Endothelial cell of umbilical vein (primary cell): ENCODE data around the gene LCA5L.

Experiments used
- CTCF ChIP-seq, 2 donors: IDR thresholded peaks; 1 replicate in 1 of 2; 2 replicates in 1 of 2; pipeline ENCODE4 v1.5.1; 2011; ENCODE audit warnings: low read length in 2 of 2, mild to moderate bottlenecking in 2 of 2, moderate library complexity in 2 of 2, control low read depth in 1 of 2, inconsistent platforms in 1 of 2, low read depth in 1 of 2; ENCODE audit not compliant: insufficient read depth in 1 of 2; ENCODE audit errors: extremely low read depth in 1 of 2
- EZH2 ChIP-seq: IDR thresholded peaks from 2 replicates; pipeline ENCODE4 v1.6.1; 2012; ENCODE audit warnings: borderline replicate concordance, low read depth, mild to moderate bottlenecking, moderate library complexity, low read length, inconsistent platforms; ENCODE audit not compliant: severe bottlenecking
- FOS ChIP-seq: IDR thresholded peaks from 2 replicates; pipeline ENCODE4 v1.6.1; 2011; ENCODE audit warnings: mild to moderate bottlenecking, low read length, moderate library complexity, borderline replicate concordance; ENCODE audit not compliant: insufficient read depth
- GATA2 ChIP-seq: IDR thresholded peaks from 2 replicates; pipeline ENCODE4 v1.7.0; 2011; ENCODE audit warnings: low read depth, mild to moderate bottlenecking, moderate library complexity, mixed read lengths, low read length; ENCODE audit not compliant: insufficient read length, insufficient read depth
- JUN ChIP-seq: IDR thresholded peaks from 2 replicates; pipeline ENCODE4 v1.6.1; 2011; ENCODE audit warnings: borderline replicate concordance, low read depth; ENCODE audit not compliant: insufficient read length, insufficient read depth
- MAX ChIP-seq: IDR thresholded peaks from 2 replicates; pipeline ENCODE4 v1.6.1; 2011; ENCODE audit not compliant: insufficient read depth, insufficient read length
- MYC ChIP-seq: IDR thresholded peaks from one replicate; pipeline ENCODE4 v1.6.1; 2011; ENCODE audit warnings: mild to moderate bottlenecking, low read depth, low read length
- POLR2A ChIP-seq: IDR thresholded peaks from 2 replicates; pipeline ENCODE4 v1.6.1; 2012; ENCODE audit warnings: low read depth, mild to moderate bottlenecking, control low read depth, low read length
- POLR2AphosphoS5 ChIP-seq: IDR thresholded peaks from 2 replicates; pipeline ENCODE4 v1.6.1; 2012; ENCODE audit warnings: low read depth, mild to moderate bottlenecking, control low read depth, low read length, moderate library complexity; ENCODE audit not compliant: insufficient read depth

GRCh38 chr21:39430954-39431353 is 14.6 kb downstream of the LCA5L start:
- TF ChIP-seq CTCF (IDR thresholded peaks at IDR 0.05; ENCODE audit: extremely low read depth in 1 of 2, insufficient read depth in 1 of 2, low read depth in 1 of 2, low read length in 2 of 2): no peak
- no peak for TF ChIP-seq POLR2A
- no peak for TF ChIP-seq JUN
- TF ChIP-seq MAX: no peak
- TF ChIP-seq GATA2: no peak
- no peak for TF ChIP-seq FOS
- TF ChIP-seq EZH2: no peak
- no peak for TF ChIP-seq MYC
- TF ChIP-seq POLR2AphosphoS5: no peak
